ENCODE results near the gene PLEKHG4B. TPM values are rescaled to one million over a fixed set of nuclear protein-coding genes. Genes with fewer than 3 reads are reported as not detected.
"Not testable (repeated sequence)": the region's sequence is repeated elsewhere in the genome, so short reads cannot be mapped to it uniquely, and the experiment has no call there.

Gene PLEKHG4B
- polyA plus RNA-seq, 3 donors, result not detected

- no peak for DNase-seq
- Histone ChIP-seq H3K9me3 (replicated peaks in 1 of 2; ENCODE audit: control insufficient read depth in 1 of 2, insufficient read depth in 1 of 2, low read length in 2 of 2) (peaks cover 0 to 7% of the 10 kb centered on the region in 2 donors), H3K4me2 (replicated peaks; ENCODE audit: extremely low read depth, low read length, poor library complexity, severe bottlenecking) (no peak overlapping the region), H3K4me3 (replicated peaks in 1 of 3; ENCODE audit: low read depth in 2 of 3, low read length in 3 of 3) (no peak overlapping the region), H3K79me2 (ENCODE audit: insufficient read depth, low read length) (no peaks in the 10 kb centered on the region), H3K36me3 (replicated peaks in 1 of 2; ENCODE audit: control insufficient read depth in 1 of 2, insufficient read depth in 2 of 2, low read length in 2 of 2) (no peaks in the 10 kb centered on the region), H3K9ac (ENCODE audit: insufficient read depth, low read length, poor library complexity, severe bottlenecking) (no peak overlapping the region), H2AFZ (ENCODE audit: insufficient read depth, low read depth, low read length, poor library complexity, severe bottlenecking) (no peak overlapping the region), H4K20me1 (ENCODE audit: insufficient read depth, low read length) (no peaks in the 10 kb centered on the region), H3K27ac (ENCODE audit: low read depth in 1 of 2, low read length in 2 of 2) (no peak overlapping the region), H3K4me1 (ENCODE audit: control insufficient read depth in 1 of 2, insufficient read depth in 2 of 2, low read length in 2 of 2) (no peaks in the 10 kb centered on the region), H3K27me3 (ENCODE audit: control insufficient read depth in 2 of 2, insufficient read depth in 2 of 2, low read length in 2 of 2) (no peaks in the 10 kb centered on the region)
- Mint-ChIP-seq H3K4me3 (no peak overlapping the region), H3K36me3 (no peaks in the 10 kb centered on the region), H3K9me3 (peaks cover 3 to 16% (median 6%) of the 10 kb centered on the region in 7 donors), H3K27me3 (ENCODE audit: low read depth in 3 of 3) (peaks cover 9 to 12% (median 10%) of the 10 kb centered on the region in 3 donors), H3K4me1 (no peaks in the 10 kb centered on the region), H3K27ac (no peak overlapping the region)
- intact Hi-C loops (cut with micrococcal nuclease), result no loop called here
- TF ChIP-seq CTCF (IDR thresholded peaks at IDR 0.05), result no peak
- no CpG with 5 or more reads among the region's 13 CpGs for WGBS (ENCODE audit: insufficient coverage)
These were observed 71.9 kb downstream of the PLEKHG4B start for GRCh38 chr5:163841-164240.

GRCh38 chr5:164244-164643 is 72.3 kb downstream of the PLEKHG4B start:
- no peak overlapping the region for H3K9ac ChIP-seq (ENCODE audit: insufficient read depth, low read length, poor library complexity, severe bottlenecking)
- no peak overlapping the region for H3K27ac Mint-ChIP-seq
- H3K4me1 Mint-ChIP-seq, result no peaks in the 10 kb centered on the region
- no peaks in the 10 kb centered on the region for H3K36me3 ChIP-seq (replicated peaks in 1 of 2; ENCODE audit: control insufficient read depth in 1 of 2, insufficient read depth in 2 of 2, low read length in 2 of 2)
- H4K20me1 ChIP-seq (ENCODE audit: insufficient read depth, low read length), result no peaks in the 10 kb centered on the region
- TF ChIP-seq CTCF (IDR thresholded peaks at IDR 0.05), result no peak
- no peak overlapping the region for H2AFZ ChIP-seq (ENCODE audit: insufficient read depth, low read depth, low read length, poor library complexity, severe bottlenecking)
- H3K79me2 ChIP-seq (ENCODE audit: insufficient read depth, low read length), result no peaks in the 10 kb centered on the region
- H3K9me3 ChIP-seq (replicated peaks in 1 of 2; ENCODE audit: control insufficient read depth in 1 of 2, insufficient read depth in 1 of 2, low read length in 2 of 2), result peaks cover 0 to 7% of the 10 kb centered on the region in 2 donors
- DNase-seq, result no peak
- no peak overlapping the region for H3K4me3 ChIP-seq (replicated peaks in 1 of 3; ENCODE audit: low read depth in 2 of 3, low read length in 3 of 3)
- no peaks in the 10 kb centered on the region for H3K4me1 ChIP-seq (ENCODE audit: control insufficient read depth in 1 of 2, insufficient read depth in 2 of 2, low read length in 2 of 2)
- H3K27me3 Mint-ChIP-seq (ENCODE audit: low read depth in 3 of 3), result peaks cover 7 to 10% (median 8%) of the 10 kb centered on the region in 3 donors
- no peaks in the 10 kb centered on the region for H3K36me3 Mint-ChIP-seq
- 85% methylated on average over 14 of the region's 14 CpGs for WGBS (ENCODE audit: insufficient coverage)
- H3K4me3 Mint-ChIP-seq, result no peak overlapping the region
- H3K27ac ChIP-seq (ENCODE audit: low read depth in 1 of 2, low read length in 2 of 2), result no peak overlapping the region
- H3K9me3 Mint-ChIP-seq, result peaks cover 3 to 16% (median 6%) of the 10 kb centered on the region in 7 donors
- intact Hi-C loops (cut with micrococcal nuclease), result no loop called here
- no peaks in the 10 kb centered on the region for H3K27me3 ChIP-seq (ENCODE audit: control insufficient read depth in 2 of 2, insufficient read depth in 2 of 2, low read length in 2 of 2)
- no peak overlapping the region for H3K4me2 ChIP-seq (replicated peaks; ENCODE audit: extremely low read depth, low read length, poor library complexity, severe bottlenecking)

DNA sequence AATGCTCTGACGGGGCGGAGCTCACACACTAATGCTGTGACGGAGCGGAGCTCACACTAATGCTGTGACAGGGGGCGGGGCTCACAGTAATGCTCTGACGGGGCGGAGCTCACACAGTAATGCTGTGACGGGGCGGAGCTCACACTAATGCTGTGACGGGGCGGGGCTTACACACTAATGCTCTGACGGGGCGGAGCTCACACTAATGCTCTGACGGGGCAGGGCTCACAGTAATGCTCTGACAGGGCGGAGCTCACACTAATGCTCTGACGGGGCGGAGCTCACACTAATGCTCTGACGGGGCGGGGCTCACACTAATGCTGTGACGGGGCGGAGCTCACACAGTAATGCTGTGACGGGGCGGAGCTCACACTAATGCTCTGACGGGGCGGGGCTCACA is 72.8 kb downstream of the PLEKHG4B start:
- H3K4me1 Mint-ChIP-seq; H3K36me3 ChIP-seq (replicated peaks in 1 of 2; ENCODE audit: control insufficient read depth in 1 of 2, insufficient read depth in 2 of 2, low read length in 2 of 2); H3K9me3 ChIP-seq (replicated peaks in 1 of 2; ENCODE audit: control insufficient read depth in 1 of 2, insufficient read depth in 1 of 2, low read length in 2 of 2); intact Hi-C loops (cut with micrococcal nuclease); H3K4me2 ChIP-seq (replicated peaks; ENCODE audit: extremely low read depth, low read length, poor library complexity, severe bottlenecking); H3K4me3 Mint-ChIP-seq; H3K27me3 Mint-ChIP-seq (ENCODE audit: low read depth in 3 of 3); DNase-seq; H4K20me1 ChIP-seq (ENCODE audit: insufficient read depth, low read length); H2AFZ ChIP-seq (ENCODE audit: insufficient read depth, low read depth, low read length, poor library complexity, severe bottlenecking); H3K4me1 ChIP-seq (ENCODE audit: control insufficient read depth in 1 of 2, insufficient read depth in 2 of 2, low read length in 2 of 2); H3K27ac ChIP-seq (ENCODE audit: low read depth in 1 of 2, low read length in 2 of 2); H3K79me2 ChIP-seq (ENCODE audit: insufficient read depth, low read length); H3K27me3 ChIP-seq (ENCODE audit: control insufficient read depth in 2 of 2, insufficient read depth in 2 of 2, low read length in 2 of 2); H3K4me3 ChIP-seq (replicated peaks in 1 of 3; ENCODE audit: low read depth in 2 of 3, low read length in 3 of 3); H3K36me3 Mint-ChIP-seq; H3K27ac Mint-ChIP-seq; H3K9ac ChIP-seq (ENCODE audit: insufficient read depth, low read length, poor library complexity, severe bottlenecking): not testable (repeated sequence)
- 93% methylated on average over 18 of the region's 25 CpGs for WGBS (ENCODE audit: insufficient coverage)
- peaks cover 3 to 16% (median 6%) of the 10 kb centered on the region in 7 donors for H3K9me3 Mint-ChIP-seq

All from CD14-positive monocyte (primary cell).